Brain pericyte (primary cell): ENCODE data around the gene FIGN.

Source experiments
- DNase-seq: peaks from one replicate; pipeline ENCODE4 v3.0.0-alpha.2; 2012; ENCODE audit warnings: low read depth, low spot score

Gene FIGN, protein sequence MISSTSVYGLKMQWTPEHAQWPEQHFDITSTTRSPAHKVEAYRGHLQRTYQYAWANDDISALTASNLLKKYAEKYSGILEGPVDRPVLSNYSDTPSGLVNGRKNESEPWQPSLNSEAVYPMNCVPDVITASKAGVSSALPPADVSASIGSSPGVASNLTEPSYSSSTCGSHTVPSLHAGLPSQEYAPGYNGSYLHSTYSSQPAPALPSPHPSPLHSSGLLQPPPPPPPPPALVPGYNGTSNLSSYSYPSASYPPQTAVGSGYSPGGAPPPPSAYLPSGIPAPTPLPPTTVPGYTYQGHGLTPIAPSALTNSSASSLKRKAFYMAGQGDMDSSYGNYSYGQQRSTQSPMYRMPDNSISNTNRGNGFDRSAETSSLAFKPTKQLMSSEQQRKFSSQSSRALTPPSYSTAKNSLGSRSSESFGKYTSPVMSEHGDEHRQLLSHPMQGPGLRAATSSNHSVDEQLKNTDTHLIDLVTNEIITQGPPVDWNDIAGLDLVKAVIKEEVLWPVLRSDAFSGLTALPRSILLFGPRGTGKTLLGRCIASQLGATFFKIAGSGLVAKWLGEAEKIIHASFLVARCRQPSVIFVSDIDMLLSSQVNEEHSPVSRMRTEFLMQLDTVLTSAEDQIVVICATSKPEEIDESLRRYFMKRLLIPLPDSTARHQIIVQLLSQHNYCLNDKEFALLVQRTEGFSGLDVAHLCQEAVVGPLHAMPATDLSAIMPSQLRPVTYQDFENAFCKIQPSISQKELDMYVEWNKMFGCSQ

DNA sequence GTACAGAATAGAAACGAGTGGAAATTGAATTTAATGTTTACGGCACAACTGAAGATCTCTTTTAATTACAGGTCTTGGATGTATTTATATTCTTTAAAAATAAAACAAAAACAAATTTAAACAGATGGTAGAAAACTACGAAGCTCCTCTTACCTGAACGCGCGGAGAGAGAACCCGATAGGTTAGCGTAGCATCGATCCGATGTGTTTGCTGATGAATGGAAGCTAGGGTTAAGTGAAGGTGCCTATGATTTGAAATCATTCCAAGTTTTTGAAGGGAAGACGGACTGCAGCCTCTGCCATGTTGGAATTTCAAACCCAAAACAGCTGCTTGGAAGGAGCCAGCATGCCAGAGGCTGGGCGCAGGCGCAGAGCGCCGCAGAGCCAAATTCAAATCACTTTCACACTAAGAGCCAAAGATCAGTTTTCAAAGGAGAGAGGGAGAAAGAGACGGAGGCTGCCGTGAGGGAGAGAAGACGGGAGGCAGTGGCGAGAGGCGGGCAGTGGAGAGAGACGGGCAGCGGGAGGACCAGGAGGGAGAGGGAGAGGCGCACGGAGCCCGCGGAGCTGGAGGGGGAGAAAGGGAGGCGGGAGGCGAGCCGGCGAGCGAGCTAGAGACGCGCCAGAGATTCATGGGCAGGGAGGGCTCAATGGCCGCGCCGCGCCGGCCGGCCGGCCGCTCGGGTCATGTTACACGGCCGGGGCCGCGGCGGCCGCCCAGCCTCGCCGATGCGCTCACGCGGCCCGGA lies at the start of gene FIGN:
TSS of gene FIGN (minus strand) at position 324 of the 748 bp plus-strand sequence. CDS start 1,081 bp downstream, outside the sequence.
- DNase-seq: peak; percentile 72

DNA sequence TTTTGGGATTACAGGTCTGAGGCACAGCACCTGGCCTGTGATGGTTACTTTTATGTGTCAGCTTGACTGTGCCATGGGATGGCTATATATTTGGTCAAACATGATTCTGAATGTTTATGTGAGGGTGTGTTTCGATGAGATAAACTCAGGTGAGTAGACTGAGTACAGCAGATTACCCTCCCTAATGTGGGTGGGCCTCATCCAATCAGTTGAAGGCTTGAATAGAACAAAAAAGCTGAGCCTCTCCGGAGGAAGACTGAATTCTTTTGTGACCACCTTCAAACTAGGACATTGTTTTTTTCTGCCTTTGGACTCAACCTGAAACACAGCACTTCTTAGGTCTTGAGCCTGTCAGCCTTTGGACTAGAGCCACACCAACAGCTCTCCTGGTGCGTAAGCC lies 49.4 kb upstream of the FIGN start:
- DNase-seq: no peak

DNA sequence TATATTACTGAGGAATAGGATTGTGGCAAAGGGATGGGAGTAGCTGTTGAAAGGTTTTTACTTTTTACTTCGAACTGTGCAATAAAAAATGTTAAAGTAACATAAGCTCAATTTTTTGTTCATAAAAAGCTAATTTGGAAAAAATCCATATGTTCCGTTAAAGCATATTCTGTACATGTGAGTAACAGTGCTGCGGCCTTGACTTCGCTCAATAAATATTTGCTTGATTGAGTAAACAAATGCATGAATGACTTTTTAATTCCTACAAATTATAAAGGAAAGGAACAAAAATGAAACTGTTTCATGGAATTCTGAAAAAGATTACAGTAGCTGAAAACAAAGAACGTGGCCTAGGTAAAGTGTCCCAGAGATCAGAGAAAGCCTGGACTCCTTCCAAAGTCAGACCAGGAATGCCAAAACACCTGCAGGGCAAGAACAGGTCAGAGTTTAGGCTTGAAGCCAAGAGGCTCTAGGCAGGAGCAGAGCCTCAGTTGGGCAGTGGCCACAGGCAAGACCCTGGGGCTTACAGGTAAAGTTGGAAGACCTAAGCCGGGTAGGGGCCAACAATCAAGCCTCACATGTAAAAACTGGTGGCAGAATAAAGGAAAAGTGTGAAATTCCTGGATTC lies 44.3 kb upstream of the FIGN start:
- DNase-seq: no peak

DNA sequence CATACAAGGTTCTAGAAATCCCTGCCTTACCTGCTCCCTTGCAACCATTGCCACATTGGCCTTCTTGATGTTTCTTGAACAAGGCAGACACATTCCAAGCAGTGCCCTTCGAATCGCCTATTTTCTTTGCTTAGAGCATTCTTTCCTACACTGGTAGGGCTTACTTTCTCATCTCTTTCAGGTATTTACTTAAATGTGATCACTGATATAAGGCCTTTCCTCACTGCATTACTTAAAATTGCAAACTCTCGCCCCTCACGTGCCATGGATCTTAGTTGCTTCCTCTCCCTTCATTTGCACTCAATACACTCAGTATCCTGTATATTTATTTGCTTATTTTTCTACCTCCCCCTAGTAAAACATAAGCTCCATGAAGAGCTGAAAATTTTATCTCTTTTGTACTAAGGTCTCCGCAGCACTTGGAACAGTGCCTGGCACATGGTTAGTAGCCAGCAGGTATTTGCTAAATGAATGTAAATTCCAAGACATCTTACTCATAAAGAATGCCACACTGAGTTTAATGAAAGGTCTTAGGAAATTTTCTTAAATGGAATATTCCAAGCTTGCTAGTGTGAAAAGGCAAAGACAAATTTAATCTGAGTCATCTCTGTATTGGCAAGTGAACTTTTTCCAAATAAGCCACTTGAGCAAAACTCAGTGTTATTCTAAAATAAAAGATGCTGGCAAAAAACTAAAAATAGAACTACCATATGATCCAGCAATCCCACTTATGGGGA lies 42.4 kb upstream of the FIGN start:
- DNase-seq: no peak

DNA sequence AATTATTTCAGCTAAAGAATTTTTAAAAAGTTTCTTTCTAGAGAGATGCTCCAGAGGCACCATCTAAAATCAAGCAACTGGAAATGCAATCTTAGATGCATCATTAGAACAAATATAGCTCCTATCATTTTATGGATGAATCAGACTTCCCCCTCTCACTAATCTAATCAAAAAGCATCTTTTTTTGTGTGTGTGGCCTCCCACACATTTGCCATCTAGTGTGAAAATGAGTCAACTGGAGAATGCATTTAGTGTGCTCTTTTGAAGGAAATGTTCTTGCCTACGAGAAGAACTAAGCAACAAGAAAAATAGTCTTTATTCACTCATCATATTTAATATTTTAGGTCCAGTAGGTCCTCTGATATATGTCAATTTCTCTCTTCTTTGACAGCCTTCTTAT lies 39.5 kb upstream of the FIGN start:
- no peak for DNase-seq

DNA sequence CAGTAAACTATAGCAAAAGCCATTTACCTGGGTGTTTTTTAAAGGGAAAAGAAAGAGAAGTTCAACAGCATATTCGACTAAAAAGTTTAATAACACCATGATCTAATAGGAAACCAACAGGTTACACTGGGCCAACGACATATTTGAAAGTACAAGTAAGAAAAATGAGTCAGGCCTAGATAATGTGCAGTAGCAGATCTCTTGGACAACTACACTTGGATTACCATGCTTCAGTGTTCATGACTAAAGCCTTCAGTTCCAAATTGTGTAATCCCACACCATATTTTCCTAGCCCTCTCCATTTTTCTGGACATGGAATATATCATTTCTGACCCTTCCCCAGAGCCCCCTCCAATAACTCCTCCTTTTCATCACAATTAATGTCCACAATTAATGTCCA lies 39.1 kb upstream of the FIGN start:
- DNase-seq: no peak

DNA sequence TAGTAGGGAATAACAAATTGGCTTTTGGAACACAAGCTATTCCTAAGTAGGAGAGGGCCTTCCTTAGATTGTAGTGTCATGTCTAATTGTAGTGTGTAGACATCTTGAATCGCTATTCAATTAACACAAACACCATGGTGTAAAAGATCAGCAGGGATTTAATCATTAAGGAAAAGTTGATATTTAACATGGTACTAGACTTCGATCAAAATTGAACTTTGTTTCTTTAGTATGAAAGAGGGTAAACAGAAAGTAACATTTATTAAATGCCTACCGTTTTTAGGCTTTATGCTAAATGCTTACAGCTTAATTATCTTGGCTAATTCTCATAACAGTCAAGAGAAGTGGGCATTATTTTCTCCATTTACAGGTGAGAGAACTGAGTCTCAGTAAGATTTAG lies 37.5 kb upstream of the FIGN start:
- DNase-seq: no peak

DNA sequence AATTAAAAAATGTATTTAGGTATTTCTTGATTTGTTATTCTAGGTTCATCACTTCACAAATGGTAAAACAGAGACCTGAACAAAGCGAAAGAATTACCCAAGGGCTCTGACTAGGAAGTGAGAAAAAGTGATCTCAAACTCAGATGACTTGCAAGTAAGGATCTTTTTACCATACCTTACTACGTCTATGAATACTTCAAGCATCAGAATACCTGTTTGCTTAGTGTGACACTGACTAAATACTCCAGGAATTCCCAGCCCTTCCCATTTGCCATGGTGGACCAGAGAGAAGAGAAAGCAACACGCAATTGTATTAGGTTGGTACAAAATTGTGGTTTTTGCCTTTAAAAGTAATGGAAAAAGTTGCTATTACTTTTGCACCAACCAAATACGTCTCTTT lies 35.8 kb upstream of the FIGN start:
- DNase-seq: no peak

DNA sequence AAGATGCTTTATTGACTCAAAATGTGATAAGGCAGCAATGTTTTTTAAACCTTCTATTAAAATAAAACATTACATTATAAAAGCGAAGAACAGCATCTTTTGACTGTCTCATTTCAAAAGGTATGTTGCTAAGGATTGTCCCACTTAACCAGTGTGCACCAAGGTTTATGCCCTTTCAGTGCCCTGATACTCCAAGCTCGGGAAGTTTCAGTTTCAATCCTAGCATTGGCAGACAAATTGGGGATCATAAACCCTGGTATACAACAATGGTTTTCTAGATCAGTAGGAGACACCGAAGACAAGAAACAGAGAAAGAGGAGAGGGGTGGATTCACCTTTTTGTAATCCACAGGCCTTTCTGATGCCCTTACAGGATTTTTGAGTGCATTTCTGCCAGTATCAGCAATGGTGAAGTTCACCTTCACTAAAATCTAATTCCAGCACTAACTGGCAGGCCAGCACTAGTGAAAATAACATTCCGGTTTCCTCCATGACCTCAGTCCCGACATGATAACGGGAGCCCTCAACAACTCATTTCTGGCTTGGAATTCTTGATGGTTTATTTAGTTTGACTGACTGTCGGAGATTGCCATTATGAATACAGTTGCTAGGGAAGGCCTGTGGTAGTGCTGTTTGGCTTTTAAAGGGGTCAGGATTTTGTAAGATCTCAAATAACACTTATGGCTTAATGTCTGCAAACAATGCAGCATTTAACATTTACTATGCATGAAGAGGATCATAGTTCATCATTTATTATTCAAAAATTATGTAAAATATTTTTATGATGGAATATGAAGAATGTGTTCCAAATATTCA lies 33.3 kb upstream of the FIGN start:
- no peak for DNase-seq

DNA sequence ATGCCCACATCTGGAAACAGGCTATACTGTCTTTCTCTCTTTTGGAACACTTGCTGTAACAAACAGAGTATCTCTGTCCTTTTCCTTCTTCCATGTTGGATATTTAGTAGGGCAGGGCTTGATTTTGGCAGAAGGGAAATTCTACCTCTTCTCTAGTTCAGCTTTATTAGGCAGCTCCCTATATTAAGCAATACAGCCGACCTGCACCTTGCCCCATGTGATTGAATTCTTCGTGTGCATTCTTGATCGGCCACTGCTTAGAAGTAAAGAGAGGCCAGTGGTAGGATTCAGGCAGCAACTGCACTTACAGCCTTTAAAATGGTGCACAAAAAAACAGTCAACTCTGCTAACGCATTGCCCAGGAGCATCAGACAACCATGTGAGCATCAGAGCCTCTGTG lies 31.3 kb upstream of the FIGN start:
- no peak for DNase-seq

DNA sequence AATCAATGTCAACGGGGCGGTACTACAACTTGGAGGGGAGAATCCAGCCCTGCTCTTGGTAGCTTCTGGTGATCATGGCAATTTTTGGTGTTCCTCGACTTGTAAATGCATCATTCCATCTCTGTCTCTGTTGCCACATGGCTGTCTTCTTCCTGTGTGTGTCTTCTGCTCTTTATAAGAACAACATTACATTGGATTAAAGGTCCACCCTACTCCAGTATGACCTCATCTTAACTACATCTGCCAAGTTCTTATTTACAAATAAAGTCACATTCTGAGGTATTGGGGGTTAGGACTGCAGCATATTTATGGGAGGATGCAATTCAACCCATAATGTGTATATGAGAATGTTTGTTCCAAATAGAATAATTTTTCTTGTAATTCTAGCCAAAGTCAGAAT lies 28.8 kb upstream of the FIGN start:
- DNase-seq: no peak

DNA sequence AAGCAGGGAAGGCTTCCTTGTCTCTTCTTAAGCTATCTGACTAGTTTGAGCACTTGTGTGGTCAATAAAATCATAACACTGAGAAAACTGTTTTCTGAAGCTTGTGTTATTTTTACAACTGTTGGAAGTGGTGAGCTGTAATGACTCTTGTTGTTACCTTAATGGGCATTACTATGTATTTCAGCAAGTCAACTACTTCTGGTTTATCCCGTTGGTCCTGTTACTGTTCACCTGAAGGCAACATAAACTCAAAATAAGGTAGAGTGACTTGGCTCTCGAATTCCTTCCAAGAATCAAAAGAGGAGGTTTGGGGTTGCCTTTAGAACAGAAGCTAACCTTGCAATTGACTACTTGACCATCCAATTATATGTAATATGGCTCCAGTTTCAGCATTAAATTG lies 23.2 kb upstream of the FIGN start:
- DNase-seq: no peak

DNA sequence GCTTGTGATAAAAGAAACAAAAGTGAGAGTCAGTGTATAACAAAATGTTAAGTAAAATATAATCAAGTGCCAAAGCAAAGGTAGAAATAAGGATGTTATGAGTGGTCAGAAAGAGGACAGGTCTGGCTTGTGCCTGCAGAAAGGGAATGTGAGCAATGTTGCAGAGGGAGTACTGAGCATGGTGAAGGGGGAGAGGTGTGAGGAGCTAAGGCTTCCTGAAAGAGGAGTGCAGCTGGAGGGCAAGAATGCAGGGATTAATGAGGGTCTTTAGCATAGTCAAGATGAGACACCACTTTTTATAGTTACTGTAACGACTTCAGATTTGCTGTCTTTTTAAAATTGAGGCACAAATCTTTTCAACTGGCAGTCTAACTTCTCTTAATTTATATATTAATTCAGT lies 22.0 kb upstream of the FIGN start:
- DNase-seq: no peak

DNA sequence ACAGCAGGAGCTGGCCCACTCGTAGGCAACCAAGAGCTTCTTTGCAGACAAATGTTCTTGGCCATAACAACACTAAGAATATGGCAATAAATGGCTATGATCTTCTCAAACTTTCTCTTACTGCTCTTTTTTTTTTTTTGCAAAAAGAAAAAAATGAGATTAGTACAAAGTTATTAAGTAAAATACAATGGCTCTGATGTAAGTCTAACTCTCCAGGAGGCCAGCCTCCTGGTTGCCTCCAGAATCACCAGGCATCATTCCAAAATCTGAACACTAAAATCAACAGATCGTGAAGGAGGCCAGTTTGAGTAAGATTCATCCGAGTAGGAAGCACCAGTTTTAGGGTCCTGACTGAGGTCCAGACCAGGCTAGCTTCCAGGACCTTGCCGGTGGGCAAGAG lies 20.8 kb upstream of the FIGN start:
- no peak for DNase-seq

DNA sequence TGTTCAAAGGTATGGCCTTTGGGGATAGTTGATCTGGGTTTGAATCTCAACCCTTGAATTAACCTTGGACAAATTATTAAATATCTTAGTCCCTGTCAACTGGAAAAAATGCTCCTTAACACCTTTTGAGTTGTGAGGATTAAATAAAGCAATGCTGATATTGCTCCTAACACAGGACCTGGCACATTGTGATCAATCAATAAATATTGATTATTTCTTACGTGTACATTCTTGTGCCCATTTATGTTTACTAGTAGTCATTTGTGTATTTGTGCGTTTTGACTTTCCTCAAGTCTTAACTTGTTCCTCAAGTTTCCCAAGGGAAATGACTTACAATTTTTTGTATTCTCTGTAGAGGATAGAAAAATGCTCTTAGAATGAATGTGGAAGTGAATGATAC lies 19.6 kb upstream of the FIGN start:
- DNase-seq: no peak

DNA sequence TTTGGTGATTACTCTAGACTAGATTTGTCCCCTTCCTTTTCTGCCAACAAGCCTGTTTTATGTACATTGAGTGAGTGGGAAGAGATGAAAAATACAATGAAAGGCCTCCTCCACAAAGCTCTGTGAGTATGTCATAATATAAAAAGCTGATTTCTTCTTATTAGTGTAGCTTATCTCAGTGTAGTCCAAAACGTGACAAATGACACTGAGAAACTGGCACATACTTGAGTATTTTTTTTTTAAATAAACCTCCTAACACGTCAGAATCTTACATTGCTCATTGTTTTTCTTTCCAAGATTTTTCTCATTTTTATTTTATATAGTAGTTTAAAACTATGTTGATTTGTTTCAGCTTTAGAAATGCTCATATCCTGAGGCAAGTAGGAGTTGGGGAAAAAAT lies 17.9 kb upstream of the FIGN start:
- DNase-seq: no peak

DNA sequence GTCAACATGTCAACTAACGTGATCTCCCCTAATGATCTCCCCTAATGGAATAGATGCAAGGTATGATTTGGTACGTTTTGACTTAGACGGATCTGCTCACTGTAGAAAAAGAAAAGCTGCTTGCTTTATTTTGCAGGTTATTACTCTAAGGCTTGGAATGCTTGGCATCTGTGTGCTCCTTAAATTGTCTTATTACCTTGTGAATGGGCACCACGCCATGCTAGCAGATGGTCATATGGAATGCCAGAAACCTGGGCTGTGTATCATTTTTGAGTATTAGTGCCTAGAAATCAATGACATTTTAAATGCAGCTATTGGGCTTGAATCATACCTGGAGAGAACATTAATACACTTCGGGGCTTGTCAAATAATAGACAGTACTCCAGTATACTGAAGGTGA lies 16.5 kb upstream of the FIGN start:
- no peak for DNase-seq

DNA sequence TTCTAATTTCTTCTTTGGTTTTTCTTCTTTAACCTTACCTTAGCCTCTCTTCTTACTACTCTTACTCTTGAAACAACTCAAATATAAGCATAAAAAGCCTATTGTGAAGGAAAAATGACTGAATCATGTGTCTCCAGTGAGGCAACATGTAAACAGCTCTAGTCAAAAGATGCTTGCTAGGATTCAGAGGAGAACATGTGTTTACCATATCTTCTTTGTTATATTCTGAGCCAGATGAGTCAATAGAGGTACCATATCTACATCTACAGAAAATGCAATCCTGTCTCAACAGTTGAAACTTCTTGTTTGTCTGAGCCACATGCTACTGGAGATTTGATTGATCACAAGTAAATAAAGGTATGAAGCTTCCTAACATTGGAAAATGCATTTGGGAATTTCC lies 15.9 kb upstream of the FIGN start:
- DNase-seq: no peak

DNA sequence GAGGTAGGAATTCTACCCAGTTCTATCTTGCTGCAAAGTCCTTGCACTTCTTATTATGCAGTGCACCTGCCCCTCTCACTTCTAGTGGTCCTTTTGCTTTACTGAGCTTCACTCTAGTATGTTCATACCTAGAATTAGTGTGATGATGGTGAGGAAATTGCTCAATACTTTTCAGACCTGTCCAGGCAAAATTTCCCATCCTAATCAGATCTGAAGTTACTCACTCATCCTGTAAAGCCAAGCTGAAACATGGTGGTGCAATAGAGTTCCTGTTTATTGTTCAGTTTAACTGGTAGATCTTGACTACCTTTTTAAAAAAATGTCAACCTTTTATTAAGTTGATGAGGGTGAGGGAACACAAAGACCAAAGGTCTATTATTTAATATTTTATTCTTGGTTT lies 12.6 kb upstream of the FIGN start:
- DNase-seq: no peak

DNA sequence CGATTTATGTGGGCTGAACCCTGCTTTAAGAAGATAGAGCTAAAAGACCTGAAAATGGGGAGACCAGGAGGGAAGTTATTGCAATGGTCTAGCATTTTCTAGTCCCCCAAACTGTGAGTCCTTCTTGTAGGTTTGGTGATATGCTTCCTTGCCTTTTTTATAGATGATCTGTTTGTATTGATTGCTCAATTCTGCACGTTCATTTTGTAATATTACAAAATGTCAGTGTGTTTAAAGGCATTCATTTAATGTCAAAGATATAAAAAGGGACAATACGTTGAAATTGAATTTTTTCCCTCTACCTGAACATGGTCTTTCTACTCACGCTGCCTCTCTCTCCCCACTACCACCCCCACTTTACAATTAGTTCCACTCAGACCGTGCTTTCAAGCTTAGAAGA lies 5.6 kb upstream of the FIGN start:
- DNase-seq: no peak

DNA sequence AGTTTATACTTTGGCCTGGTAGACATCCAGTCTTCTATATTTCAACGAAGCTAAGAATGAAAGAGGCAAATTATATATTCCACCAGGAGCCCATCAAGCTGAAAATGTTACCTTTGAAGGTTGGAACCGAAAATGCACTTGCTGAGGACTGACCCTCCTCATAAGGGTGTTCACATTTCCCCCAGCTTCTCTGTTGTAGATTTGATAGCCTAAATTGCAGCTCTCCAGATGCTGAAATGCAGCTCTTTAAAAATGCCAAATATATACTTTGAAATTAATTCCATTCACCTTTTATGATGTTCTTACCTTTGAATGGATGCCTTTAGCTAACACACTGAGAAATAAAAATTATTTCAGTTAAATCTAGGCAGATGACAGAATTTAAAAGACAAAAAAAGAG lies 1.8 kb upstream of the FIGN start:
- no peak for DNase-seq
